GM19468 (cell line): ENCODE results near the gene PAFAH1B2.
"Not testable (repeated sequence)": the region's sequence is repeated elsewhere in the genome, so short reads cannot be mapped to it uniquely, and the experiment has no call there.

ENCODE experiments used
- ATAC-seq: cut with Tn5 transposase; IDR thresholded peaks from one replicate; pipeline ENCODE4 v1.9.1; 2021; ENCODE audit warnings: mild to moderate bottlenecking, moderate library complexity, moderate number of reproducible peaks; ENCODE audit not compliant: unreplicated experiment; ENCODE audit errors: extremely low read depth

The PAFAH1B2 gene

GRCh38 chr11:117171007-117171403, 26.9 kb downstream of the PAFAH1B2 start:
- ATAC-seq = no peak

GRCh38 chr11:117171404-117172061, 27.4 kb downstream of the PAFAH1B2 start:
- no peak for ATAC-seq

GRCh38 chr11:117172724-117173421, 28.8 kb downstream of the PAFAH1B2 start:
- ATAC-seq = no peak

- no peak for ATAC-seq
These were observed 31.0 kb downstream of the PAFAH1B2 start for GRCh38 chr11:117175104-117175503.

- ATAC-seq = no peak
These were observed 31.7 kb downstream of the PAFAH1B2 start for GRCh38 chr11:117175781-117176180.

- ATAC-seq = no peak
These were observed 32.1 kb downstream of the PAFAH1B2 start for GRCh38 chr11:117176186-117176585.

- no peak for ATAC-seq
These were observed 33.6 kb downstream of the PAFAH1B2 start for GRCh38 chr11:117177534-117178209.

- peak; percentile 94 for ATAC-seq
These were observed 34.3 kb downstream of the PAFAH1B2 start, which contains the start of gene SIDT2 for GRCh38 chr11:117178210-117179034. SIDT2 (plus strand) TSS chr11:117178743; CDS start chr11:117179264, 521 bp downstream.

GRCh38 chr11:117179048-117179999, 35.2 kb downstream of the PAFAH1B2 start:
- no peak for ATAC-seq

GRCh38 chr11:117180020-117180419, 35.9 kb downstream of the PAFAH1B2 start:
- ATAC-seq = no peak

- no peak for ATAC-seq
These were observed 36.8 kb downstream of the PAFAH1B2 start for GRCh38 chr11:117180661-117181585.

GRCh38 chr11:117181586-117182550, 37.8 kb downstream of the PAFAH1B2 start:
- no peak for ATAC-seq

GRCh38 chr11:117182551-117182935, 38.5 kb downstream of the PAFAH1B2 start:
- ATAC-seq = no peak

- ATAC-seq = not testable (repeated sequence)
These were observed 39.1 kb downstream of the PAFAH1B2 start for GRCh38 chr11:117183178-117183577.

GRCh38 chr11:117183724-117184349, 39.8 kb downstream of the PAFAH1B2 start:
- no peak for ATAC-seq

GRCh38 chr11:117185736-117186430, 41.8 kb downstream of the PAFAH1B2 start:
- ATAC-seq = no peak
